SK-N-SH treated with all-trans-retinoic acid at 6 μM for 48 hours (cell line): Measurements from ENCODE around the gene NTMT1.

Experiments
- BACH2 ChIP-seq: fragments of 250-450 bp; sonication (Bioruptor Pico); IDR thresholded peaks from 2 replicates; pipeline ENCODE4 v1.9.0; 2021; ENCODE audit warnings: mild to moderate bottlenecking, borderline replicate concordance
- CSRNP3 ChIP-seq: fragments of 250-450 bp; sonication (Bioruptor Pico); IDR thresholded peaks from 2 replicates; pipeline ENCODE4 v1.5.1; 2021; ENCODE audit warnings: mild to moderate bottlenecking, moderate library complexity
- ESRRG ChIP-seq: fragments of 250-450 bp; sonication (Bioruptor Pico); IDR thresholded peaks from 2 replicates; pipeline ENCODE4 v1.6.1; 2021; ENCODE audit warnings: mild to moderate bottlenecking
- PATZ1 ChIP-seq: fragments of 250-450 bp; sonication (Bioruptor Pico); IDR thresholded peaks from 2 replicates; pipeline ENCODE4 v1.8.0; 2020; ENCODE audit warnings: mild to moderate bottlenecking, moderate library complexity, borderline replicate concordance
- RARB ChIP-seq: fragments of 250-450 bp; sonication (Bioruptor Pico); IDR thresholded peaks from 2 replicates; pipeline ENCODE4 v1.8.0; 2021; ENCODE audit warnings: mild to moderate bottlenecking, moderate library complexity
- ZC3H10 ChIP-seq: fragments of 250-450 bp; sonication (Bioruptor Pico); IDR thresholded peaks from 2 replicates; pipeline ENCODE4 v1.5.1; 2021; ENCODE audit warnings: mild to moderate bottlenecking, moderate library complexity
- ZFP3 ChIP-seq: fragments of 250-450 bp; sonication (Bioruptor Pico); IDR thresholded peaks from 2 replicates; pipeline ENCODE4 v1.5.0; 2020; ENCODE audit warnings: mild to moderate bottlenecking, moderate library complexity

DNA sequence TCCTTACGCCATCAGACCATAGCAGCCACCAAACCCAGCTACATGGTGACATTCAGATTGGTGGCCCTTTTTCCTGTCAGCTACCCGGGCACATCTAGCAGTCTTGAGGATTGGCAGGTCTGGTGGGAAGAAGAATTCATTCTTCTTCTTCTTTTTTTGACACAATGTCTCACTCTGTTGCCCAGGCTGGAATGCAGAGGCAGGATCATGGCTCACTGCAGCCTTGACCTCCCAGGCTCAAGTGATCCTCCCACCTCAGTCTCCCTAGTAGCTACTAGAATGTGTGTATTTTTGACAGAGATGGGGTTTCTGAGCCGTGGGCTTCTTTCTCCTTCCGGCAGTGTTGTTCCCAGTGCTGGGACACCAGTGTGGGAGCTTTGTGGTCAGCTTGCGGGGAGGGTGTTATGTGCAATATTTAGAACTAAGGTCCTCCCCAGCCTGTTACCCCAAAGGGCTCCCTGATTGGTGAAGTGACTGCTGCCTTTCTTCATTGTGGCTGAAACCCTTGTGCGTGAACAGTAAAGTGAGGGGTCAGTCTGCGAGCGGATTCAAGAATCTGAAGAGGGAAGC is 3.4 kb downstream of the NTMT1 start:
- TF ChIP-seq ESRRG (CRISPR knock-in tag): no peak
- TF ChIP-seq PATZ1: no peak
- TF ChIP-seq ZC3H10: no peak
- no peak for TF ChIP-seq ZFP3 (CRISPR knock-in tag)
- no peak for TF ChIP-seq CSRNP3 (CRISPR knock-in tag)
- TF ChIP-seq RARB (CRISPR knock-in tag): no peak
- no peak for TF ChIP-seq BACH2
